ENCODE results near the gene BICRA. TPM values are rescaled to one million over a fixed set of nuclear protein-coding genes. Genes with fewer than 3 reads are reported as not detected.
"Not testable (repeated sequence)": the region's sequence is repeated elsewhere in the genome, so short reads cannot be mapped to it uniquely, and the experiment has no call there.

Gene BICRA
- total RNA-seq, 1 donor from 2014 or later = 7.2 TPM

DNA sequence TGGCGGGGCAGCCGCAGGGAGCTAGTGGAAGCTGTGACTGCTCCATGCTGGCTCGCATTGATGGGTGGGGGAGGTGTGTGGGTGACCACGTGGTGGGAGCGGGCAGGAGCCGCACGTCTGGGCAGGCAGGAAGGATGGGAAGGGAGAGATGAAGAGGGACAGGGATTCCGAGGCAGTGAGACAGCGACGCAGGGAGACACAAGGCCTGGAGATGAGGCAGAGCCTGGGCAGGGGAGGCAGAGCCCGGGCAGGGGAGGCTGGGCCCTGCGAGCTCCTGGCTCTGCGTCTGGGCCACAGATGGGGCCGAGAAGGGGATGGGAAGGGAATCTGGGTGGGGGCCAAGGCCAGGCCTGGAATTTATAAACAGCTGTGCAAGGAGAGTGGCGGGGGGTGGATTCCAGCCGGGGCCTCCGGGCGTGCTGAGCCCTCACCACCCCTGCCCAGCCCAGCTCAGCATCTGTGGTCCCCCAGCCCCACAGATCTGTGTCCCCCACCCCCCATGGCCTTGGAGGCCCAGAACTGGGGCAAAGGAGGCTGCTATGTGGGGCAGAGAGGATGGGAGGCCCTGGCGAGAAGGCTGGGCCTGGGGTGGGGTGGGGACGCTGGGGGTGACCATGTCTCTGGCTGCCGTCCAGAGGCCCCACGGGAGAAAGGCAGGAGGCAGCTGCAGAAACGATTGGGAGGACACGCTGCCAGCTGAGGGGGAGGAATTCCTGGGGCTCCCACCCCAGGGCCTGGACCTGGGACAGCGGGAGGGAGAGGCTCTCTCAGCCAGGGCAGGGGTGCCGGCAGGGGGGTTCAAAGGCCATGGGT, 110.3 kb downstream of the BICRA start:
- ATAC-seq (ENCODE audit: poor library complexity) = peak; percentile 87

GRCh38 chr19:47720669-47721422, 111.9 kb downstream of the BICRA start:
- DNase-seq = no peak
- ATAC-seq (ENCODE audit: poor library complexity) = no peak
- intact Hi-C loops (cut with DNase I) = no loop called here

More for the DNA sequence above, 110.3 kb downstream of the BICRA start:
- intact Hi-C loops (cut with DNase I) = no loop called here
- peak; percentile 93 for DNase-seq

- peak; percentile 75 for DNase-seq
- peak; percentile 37 for ATAC-seq (ENCODE audit: poor library complexity)
- intact Hi-C loops (cut with DNase I) = no loop called here
Observed at GRCh38 chr19:47723581-47723940, 114.6 kb downstream of the BICRA start.

DNA sequence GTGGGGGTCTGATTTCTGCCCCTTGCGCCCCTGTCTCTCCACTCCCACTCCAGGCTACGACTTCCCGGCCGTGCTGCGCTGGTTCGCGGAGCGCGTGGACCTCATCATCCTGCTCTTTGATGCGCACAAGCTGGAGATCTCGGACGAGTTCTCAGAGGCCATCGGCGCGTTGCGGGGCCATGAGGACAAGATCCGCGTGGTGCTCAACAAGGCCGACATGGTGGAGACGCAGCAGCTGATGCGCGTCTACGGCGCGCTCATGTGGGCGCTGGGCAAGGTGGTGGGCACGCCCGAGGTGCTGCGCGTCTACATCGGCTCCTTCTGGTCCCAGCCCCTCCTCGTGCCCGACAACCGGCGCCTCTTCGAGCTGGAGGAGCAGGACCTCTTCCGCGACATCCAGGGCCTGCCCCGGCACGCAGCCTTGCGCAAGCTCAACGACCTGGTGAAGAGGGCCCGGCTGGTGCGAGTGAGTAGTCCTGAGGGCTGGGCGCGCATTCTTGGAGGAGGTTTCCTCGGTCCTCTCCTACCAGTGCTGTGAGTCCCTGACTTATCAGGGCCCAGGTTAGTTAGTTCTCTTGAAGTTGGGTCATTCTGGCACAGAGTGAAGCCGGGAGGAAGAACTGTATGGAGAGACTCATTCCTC, 116.9 kb downstream of the BICRA start:
- intact Hi-C loops (cut with DNase I) = no loop called here
- no peak for DNase-seq
- ATAC-seq (ENCODE audit: poor library complexity) = no peak

DNA sequence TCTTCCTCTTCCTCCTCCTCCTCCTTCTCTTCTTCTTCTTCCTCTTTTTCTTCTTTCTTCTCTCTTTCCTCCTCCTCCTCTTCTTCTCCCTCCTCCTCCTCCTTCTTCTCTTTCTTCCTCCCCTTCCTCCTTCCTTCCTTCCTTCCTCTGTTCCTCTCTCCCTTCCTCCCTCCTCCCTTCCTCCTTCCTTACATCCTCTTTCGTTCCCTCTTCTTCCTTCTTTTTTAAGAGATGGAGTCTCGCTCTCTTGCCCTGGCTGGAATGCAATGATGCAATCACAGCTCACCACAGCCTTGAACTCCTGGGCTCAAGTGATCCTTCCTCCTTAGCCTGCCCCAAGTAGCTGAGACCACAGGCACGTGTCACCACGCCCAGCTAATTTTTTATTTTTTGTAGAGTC, 117.5 kb downstream of the BICRA start:
- intact Hi-C loops (cut with DNase I) = no loop called here
- no peak for ATAC-seq (ENCODE audit: poor library complexity)

GRCh38 chr19:47728295-47728694, 119.4 kb downstream of the BICRA start:
- DNase-seq; ATAC-seq (ENCODE audit: poor library complexity); intact Hi-C loops (cut with DNase I): not testable (repeated sequence)

More for the DNA sequence above, 117.5 kb downstream of the BICRA start:
- DNase-seq = no peak

- ATAC-seq (ENCODE audit: poor library complexity) (peak; percentile 53), DNase-seq (peak; percentile 70)
- intact Hi-C loops (cut with DNase I) = no loop called here
Observed at GRCh38 chr19:47729468-47729798, 120.5 kb downstream of the BICRA start.

GRCh38 chr19:47729799-47730520, 121.0 kb downstream of the BICRA start:
- DNase-seq = peak; percentile 86
- intact Hi-C loops (cut with DNase I) = no loop called here
- ATAC-seq (ENCODE audit: poor library complexity) = peak; percentile 79

DNA sequence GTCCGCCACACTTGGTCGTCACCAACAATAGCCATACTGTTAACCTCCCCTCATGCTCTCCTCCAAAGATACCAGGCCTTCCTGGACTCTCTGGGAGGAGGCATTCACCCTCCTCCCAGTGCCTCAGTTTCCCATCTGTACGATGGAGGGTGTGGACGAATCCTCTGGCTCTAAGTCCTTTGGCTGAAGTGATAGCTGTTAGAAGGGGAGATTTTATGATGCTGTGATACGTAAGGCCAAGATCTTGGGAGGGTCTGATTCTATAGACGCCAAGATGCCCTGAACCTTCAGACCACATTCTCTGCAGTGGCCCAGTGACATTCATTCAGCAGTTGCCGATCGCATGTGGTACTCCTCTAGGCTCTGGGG, 121.6 kb downstream of the BICRA start:
- no peak for ATAC-seq (ENCODE audit: poor library complexity)
- intact Hi-C loops (cut with DNase I) = no loop called here
- no peak for DNase-seq

DNA sequence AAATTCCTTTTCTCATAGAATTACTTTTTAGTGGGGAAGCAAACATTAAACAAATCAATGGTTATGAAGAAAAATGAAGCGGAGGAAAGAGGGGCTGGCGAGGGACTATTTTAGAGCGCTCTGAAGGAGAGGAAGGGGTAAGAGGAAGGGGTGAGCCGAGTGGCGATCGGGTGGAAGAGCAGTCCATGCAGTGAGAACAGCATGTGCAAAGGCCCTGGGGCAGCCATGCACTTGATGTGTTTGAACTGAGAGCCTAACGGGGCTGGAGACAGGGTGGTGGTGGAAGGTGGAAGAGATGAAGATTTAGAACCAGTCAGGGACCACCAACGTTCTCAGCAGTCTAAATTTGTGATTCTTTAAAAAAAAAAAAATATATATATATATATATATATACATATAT, 122.0 kb downstream of the BICRA start:
- ATAC-seq (ENCODE audit: poor library complexity) (no peak), DNase-seq (no peak)
- intact Hi-C loops (cut with DNase I) = no loop called here

- intact Hi-C loops (cut with DNase I) = no loop called here
- DNase-seq (no peak), ATAC-seq (ENCODE audit: poor library complexity) (no peak)
Observed at GRCh38 chr19:47735131-47735530, 126.2 kb downstream of the BICRA start.

DNA sequence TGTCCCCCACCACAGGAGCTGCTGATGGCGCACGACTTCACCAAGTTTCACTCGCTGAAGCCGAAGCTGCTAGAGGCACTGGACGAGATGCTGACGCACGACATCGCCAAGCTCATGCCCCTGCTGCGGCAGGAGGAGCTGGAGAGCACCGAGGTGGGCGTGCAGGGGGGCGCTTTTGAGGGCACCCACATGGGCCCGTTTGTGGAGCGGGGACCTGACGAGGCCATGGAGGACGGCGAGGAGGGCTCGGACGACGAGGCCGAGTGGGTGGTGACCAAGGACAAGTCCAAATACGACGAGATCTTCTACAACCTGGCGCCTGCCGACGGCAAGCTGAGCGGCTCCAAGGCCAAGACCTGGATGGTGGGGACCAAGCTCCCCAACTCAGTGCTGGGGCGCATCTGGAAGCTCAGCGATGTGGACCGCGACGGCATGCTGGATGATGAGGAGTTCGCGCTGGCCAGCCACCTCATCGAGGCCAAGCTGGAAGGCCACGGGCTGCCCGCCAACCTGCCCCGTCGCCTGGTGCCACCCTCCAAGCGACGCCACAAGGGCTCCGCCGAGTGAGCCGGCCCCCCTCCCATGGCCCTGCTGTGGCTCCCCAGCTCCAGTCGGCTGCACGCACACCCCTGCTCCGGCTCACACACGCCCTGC, 132.1 kb downstream of the BICRA start:
- ATAC-seq (ENCODE audit: poor library complexity) (no peak), DNase-seq (no peak)
- intact Hi-C loops (cut with DNase I) = no loop called here

- no peak for DNase-seq
- intact Hi-C loops (cut with DNase I) = no loop called here
Observed at GRCh38 chr19:47741544-47742140, 132.7 kb downstream of the BICRA start.

GRCh38 chr19:47742634-47743033, 133.7 kb downstream of the BICRA start:
- ATAC-seq (ENCODE audit: poor library complexity) = no peak
- intact Hi-C loops (cut with DNase I) = no loop called here
- DNase-seq = no peak

More at GRCh38 chr19:47741544-47742140, 132.7 kb downstream of the BICRA start:
- ATAC-seq (ENCODE audit: poor library complexity) = no peak

- DNase-seq (peak; percentile 98), ATAC-seq (ENCODE audit: poor library complexity) (peak; percentile 83)
- intact Hi-C loops (cut with DNase I) = no loop called here
Observed at GRCh38 chr19:47745010-47745901, 136.3 kb downstream of the BICRA start, which contains the start of gene NOP53. Gene NOP53, plus strand, starts transcription at chr19:47745546. Its CDS starts 14 bp downstream, at chr19:47745560.

DNA sequence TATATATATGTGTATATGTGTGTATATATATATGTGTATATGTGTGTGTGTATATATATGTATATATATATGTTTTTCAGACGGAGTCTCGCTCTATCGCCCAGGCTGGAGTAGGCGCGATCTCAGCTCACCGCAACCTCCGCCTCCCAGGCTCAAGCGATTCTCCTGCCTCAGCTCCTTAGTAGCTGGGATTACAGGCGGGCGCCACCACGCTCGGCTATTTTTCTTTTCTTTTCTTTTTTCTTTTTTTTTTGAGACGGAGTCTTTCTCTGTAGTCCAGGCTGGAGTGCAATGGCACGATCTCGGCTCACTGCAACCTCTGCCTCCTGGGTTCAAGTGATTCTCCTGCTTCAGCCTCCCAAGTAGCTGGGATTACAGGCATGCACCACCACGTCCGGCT, 137.2 kb downstream of the BICRA start:
- not testable (repeated sequence) for ATAC-seq (ENCODE audit: poor library complexity)

GRCh38 chr19:47749326-47749725, 140.4 kb downstream of the BICRA start:
- DNase-seq = no peak
- intact Hi-C loops (cut with DNase I) = no loop called here
- ATAC-seq (ENCODE audit: poor library complexity) = no peak

More for the DNA sequence above, 137.2 kb downstream of the BICRA start:
- intact Hi-C loops (cut with DNase I); DNase-seq: not testable (repeated sequence)

Data from Right ventricle myocardium superior (tissue), 1 donor.